T47D (cell line): ENCODE measurements around the gene JAK1.

ENCODE experiments used
- DNase-seq, 2 experiments: peaks; one replicate each; pipeline versions ENCODE4 v3.0.0 to v3.0.0-alpha.2; 2011 to 2012; ENCODE audit warnings: low read depth in 1 of 2, low spot score in 1 of 2
- JUND ChIP-seq: IDR thresholded peaks from 2 replicates; pipeline ENCODE4 v1.6.1; 2012; ENCODE audit warnings: low read depth
- in situ Hi-C: cut with HindIII; loops from 2 replicates; pipeline ENCODE4 v1.10.0; 2016; ENCODE audit warnings: low sequenced_read_pairs, low pct_unique_long_range_greater_than_20kb

Gene JAK1

GRCh38 chr1:64995316-64995715 is 29.0 kb upstream of the JAK1 start:
- DNase-seq, result no peak
- in situ Hi-C loops, result no loop called here
- no peak for TF ChIP-seq JUND

GRCh38 chr1:64986903-64987871 is 20.8 kb upstream of the JAK1 start:
- in situ Hi-C loops, result no loop called here
- peak in 1 of 2 experiments; percentile 60 for DNase-seq
- TF ChIP-seq JUND, result no peak

- in situ Hi-C loops, result no loop called here
- no peak for TF ChIP-seq JUND
- DNase-seq, result no peak
Measured at GRCh38 chr1:64984737-64985136, 18.4 kb upstream of the JAK1 start.

GRCh38 chr1:64984106-64984505 is 17.8 kb upstream of the JAK1 start:
- in situ Hi-C loops, result no loop called here
- DNase-seq, result peak in 1 of 2 experiments; percentile 72
- TF ChIP-seq JUND, result no peak

DNA sequence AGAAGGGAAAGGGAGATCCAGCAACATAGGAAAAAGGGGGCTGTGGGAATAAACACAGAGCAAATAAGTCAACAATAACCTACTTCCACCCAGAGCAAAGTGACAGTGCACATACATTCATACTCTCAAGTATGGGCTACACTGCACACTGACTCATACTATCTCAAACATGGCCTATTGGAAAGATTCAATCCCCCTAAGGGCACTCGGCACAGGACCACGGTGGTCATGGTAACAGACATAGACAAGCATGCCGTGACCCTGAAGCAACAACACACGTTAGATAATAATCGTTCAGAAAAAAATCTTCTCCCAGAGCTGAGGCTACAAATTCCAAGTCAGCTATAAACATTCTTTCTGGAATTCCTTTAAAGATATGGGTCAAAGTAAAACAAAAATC is 16.8 kb upstream of the JAK1 start:
- peak; percentile 80 for TF ChIP-seq JUND
- DNase-seq, result peak in 1 of 2 experiments; percentile 96
- in situ Hi-C loops, result no loop called here

DNA sequence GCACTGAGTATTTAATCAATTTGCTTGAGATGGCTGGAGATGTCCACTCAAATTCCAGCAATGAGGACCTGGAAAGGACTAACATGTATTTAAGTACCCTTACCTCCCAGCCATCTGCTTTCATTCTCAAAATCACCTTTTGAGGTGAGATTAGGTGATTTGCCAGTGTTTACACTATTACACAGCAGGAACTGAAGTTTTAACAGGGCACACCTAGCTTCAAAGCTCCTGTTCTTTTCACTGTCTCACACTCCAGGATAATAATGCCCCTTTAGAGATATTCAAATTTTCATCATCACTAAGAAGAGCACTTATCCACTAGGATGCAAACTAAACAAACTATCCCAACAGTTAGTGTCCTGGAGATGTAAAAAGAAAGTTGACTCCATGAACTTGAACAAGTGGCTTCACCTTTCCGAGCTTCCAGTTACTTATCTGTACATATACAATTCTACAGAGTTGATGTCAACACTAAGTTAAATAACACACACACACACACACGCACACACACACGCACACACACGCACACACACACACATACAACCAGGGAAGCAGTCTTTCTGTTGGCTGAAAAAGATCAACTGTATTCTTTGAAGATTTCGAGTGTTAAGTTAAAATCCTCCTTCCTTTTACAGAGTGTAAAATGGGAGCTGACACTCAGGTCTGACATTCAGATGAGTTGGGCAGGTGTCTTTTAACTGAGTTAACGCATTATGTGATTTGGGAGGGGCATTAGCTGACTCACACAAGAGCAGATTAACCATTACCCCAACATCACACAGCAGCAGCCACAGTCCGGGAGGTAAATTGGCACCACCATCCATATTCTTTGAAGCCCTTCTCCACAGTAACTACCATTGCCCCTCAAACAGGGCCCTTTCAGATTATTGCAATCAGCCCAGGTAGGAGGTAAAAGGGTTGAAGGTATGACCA is 15.5 kb upstream of the JAK1 start:
- no peak for TF ChIP-seq JUND
- in situ Hi-C loops, result no loop called here
- no peak for DNase-seq

- in situ Hi-C loops, result no loop called here
- TF ChIP-seq JUND, result no peak
- DNase-seq, result peak in 1 of 2 experiments; percentile 74
Measured at GRCh38 chr1:64980745-64981600, 14.6 kb upstream of the JAK1 start.

- DNase-seq, result no peak
- no peak for TF ChIP-seq JUND
- in situ Hi-C loops, result no loop called here
Measured at GRCh38 chr1:64979358-64979757, 13.0 kb upstream of the JAK1 start.

- in situ Hi-C loops, result no loop called here
- no peak for DNase-seq
- no peak for TF ChIP-seq JUND
Measured at GRCh38 chr1:64976361-64976760, 10.0 kb upstream of the JAK1 start.

- in situ Hi-C loops, result no loop called here
- TF ChIP-seq JUND, result no peak
- DNase-seq, result no peak
Measured at GRCh38 chr1:64975740-64976139, 9.4 kb upstream of the JAK1 start.

DNA sequence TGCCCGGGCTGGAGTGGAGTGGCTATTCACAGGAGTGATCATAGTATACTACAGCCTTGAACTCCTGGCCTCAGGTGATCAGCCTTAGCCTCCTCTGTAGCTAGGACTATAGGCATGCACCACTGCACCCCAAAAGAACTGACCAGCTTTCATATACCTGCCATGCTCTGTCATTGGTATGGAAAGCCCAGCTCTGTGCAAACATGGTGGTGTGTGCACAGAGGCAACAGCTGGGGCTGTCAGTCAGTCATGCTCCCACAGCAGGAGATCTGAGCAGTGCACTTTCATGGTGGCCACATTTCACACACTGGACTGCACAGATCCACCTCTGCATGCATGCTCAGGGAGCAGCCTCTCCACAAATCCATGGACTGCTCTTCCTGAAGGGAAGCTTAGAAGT is 8.8 kb upstream of the JAK1 start:
- DNase-seq, result no peak
- in situ Hi-C loops, result no loop called here
- TF ChIP-seq JUND, result no peak

DNA sequence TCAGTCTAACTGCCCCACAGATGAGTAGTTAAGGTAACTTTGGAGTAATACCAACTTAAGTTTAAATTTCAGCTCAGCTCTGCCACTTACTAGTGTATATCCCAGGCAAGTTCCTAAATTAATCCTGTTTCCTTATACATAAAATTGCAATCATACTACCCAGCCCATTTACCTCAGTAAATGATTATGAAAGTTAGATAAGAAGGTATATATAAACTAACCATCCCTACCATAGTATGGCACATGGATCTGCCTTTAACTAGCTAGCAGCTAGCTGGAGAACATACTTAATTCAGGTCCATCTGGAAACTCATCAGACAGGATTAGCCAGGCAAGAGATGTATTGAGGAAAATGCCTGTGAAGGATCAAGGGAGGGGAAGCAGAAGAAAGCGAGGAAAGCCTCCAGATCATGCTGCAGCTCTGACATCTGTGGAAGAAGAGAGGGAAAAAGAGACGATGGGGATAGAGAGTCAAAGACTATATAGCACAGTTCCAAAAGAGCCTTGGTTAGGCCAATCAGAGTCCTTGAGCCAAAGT is 8.0 kb upstream of the JAK1 start:
- no peak for TF ChIP-seq JUND
- in situ Hi-C loops, result no loop called here
- peak in 1 of 2 experiments; percentile 49 for DNase-seq
